Endodermal cell (in vitro differentiated cells): Measurements from ENCODE around the gene ASRGL1. TPM values are rescaled to one million over a fixed set of nuclear protein-coding genes. Genes with fewer than 3 reads are reported as not detected.

Experiments used
- DNase-seq: peaks from one replicate; pipeline ENCODE4 v3.0.0-alpha.2; 2017
- H3K27ac ChIP-seq: 2 replicates; pipeline ENCODE4 v1.5.1; 2013; ENCODE audit warnings: mild to moderate bottlenecking, low read depth, low read length, moderate library complexity
- H3K27me3 ChIP-seq: 2 replicates; pipeline ENCODE4 v1.6.1; 2013; ENCODE audit warnings: mild to moderate bottlenecking, low read length, moderate library complexity; ENCODE audit not compliant: insufficient read depth, control insufficient read depth, poor library complexity, severe bottlenecking
- H3K36me3 ChIP-seq: 2 replicates; pipeline ENCODE4 v1.7.0; 2013; ENCODE audit warnings: mild to moderate bottlenecking, low read length, moderate library complexity; ENCODE audit not compliant: control insufficient read depth, insufficient read depth
- H3K4me1 ChIP-seq: one replicate; pipeline ENCODE4 v1.7.0; 2013; ENCODE audit warnings: low read length; ENCODE audit not compliant: control insufficient read depth, insufficient read depth
- H3K4me3 ChIP-seq: 2 replicates; pipeline ENCODE4 v1.5.1; 2013; ENCODE audit warnings: mild to moderate bottlenecking, low read length, moderate library complexity
- H3K9ac ChIP-seq: 2 replicates; pipeline ENCODE4 v1.6.1; 2013; ENCODE audit warnings: mild to moderate bottlenecking, low read length, moderate library complexity; ENCODE audit not compliant: poor library complexity, severe bottlenecking; ENCODE audit errors: extremely low read depth
- H3K9me3 ChIP-seq: 2 replicates; pipeline ENCODE4 v1.6.1; 2013; ENCODE audit warnings: mild to moderate bottlenecking, low read length, moderate library complexity; ENCODE audit not compliant: control insufficient read depth
- H3K27ac Mint-ChIP-seq: 2 replicates; pipeline ENCODE4 v1.8.0; 2020; ENCODE audit warnings: mixed read lengths
- H3K27me3 Mint-ChIP-seq: 2 replicates; pipeline ENCODE4 v1.8.0; 2021; ENCODE audit warnings: mild to moderate bottlenecking, mixed read lengths; ENCODE audit not compliant: insufficient read depth
- H3K36me3 Mint-ChIP-seq: 2 replicates; pipeline ENCODE4 v1.8.0; 2020; ENCODE audit warnings: low read depth, mixed read lengths
- H3K4me1 Mint-ChIP-seq: 2 replicates; pipeline ENCODE4 v1.8.0; 2020; ENCODE audit warnings: mixed read lengths
- H3K4me3 Mint-ChIP-seq: 2 replicates; pipeline ENCODE4 v1.8.0; 2020; ENCODE audit warnings: mild to moderate bottlenecking, moderate library complexity, mixed read lengths
- H3K9me3 Mint-ChIP-seq: 2 replicates; pipeline ENCODE4 v1.8.0; 2020; ENCODE audit warnings: mild to moderate bottlenecking, mixed read lengths
- CTCF ChIP-seq: fragments of 200-600 bp; sonication (generic); conservative IDR thresholded peaks from 2 replicates; pipeline ENCODE4 v1.5.0; 2021; ENCODE audit warnings: antibody characterized with exemption, mild to moderate bottlenecking
- WGBS, 2 experiments: methylation state at CpG; one replicate each; pipeline versions ENCODE4 v1.1.5 to v1.1.7; 2013; ENCODE audit warnings: missing lambda C conversion rate in 2 of 2, mixed read lengths in 1 of 2; ENCODE audit not compliant: insufficient coverage in 1 of 2, insufficient read length in 1 of 2; 5-methylcytosine and 5-hydroxymethylcytosine counted together
- total RNA-seq, 2 donors: library from RNA; stranded (reverse); fragmentation: NEBNext Ultra II Directional in 1 of 2; extraction: Animal tissue kit (Norgen Biotek cat#: 25700) in 1 of 2; gene quantifications; 2 replicates in 1 of 2; 3 replicates in 1 of 2; pipeline ENCODE4 v1.2.1, GENCODE V29; 2021

ASRGL1 gene
- total RNA-seq, 2 donors from 2014 or later = 39.8 to 61.8 TPM

- no peak for DNase-seq
- H3K36me3 ChIP-seq = no peaks in the 10 kb centered on the region
- H3K4me1 Mint-ChIP-seq = peaks cover 16% of the 10 kb centered on the region
- H3K9me3 ChIP-seq = no peaks in the 10 kb centered on the region
- H3K27me3 ChIP-seq = no peaks in the 10 kb centered on the region
- no peaks in the 10 kb centered on the region for H3K36me3 Mint-ChIP-seq
- H3K4me3 ChIP-seq = no peak overlapping the region
- no peak overlapping the region for H3K27ac ChIP-seq
- H3K9ac ChIP-seq = no peak overlapping the region
- H3K4me1 ChIP-seq = no peaks in the 10 kb centered on the region
- no peak for TF ChIP-seq CTCF
- no peak overlapping the region for H3K4me3 Mint-ChIP-seq
- WGBS, 2 experiments = 89 to 100% methylated on average over 1 of the region's 1 CpG
- no peak overlapping the region for H3K27ac Mint-ChIP-seq
- H3K9me3 Mint-ChIP-seq = no peaks in the 10 kb centered on the region
- H3K27me3 Mint-ChIP-seq = peaks cover 2% of the 10 kb centered on the region
These were observed 100.4 kb downstream of the ASRGL1 start for GRCh38 chr11:62437616-62438015.

GRCh38 chr11:62438641-62439040, 101.4 kb downstream of the ASRGL1 start:
- no peak for TF ChIP-seq CTCF
- no peak for DNase-seq
- Histone ChIP-seq H3K9me3 (no peaks in the 10 kb centered on the region), H3K27me3 (no peaks in the 10 kb centered on the region), H3K4me1 (no peaks in the 10 kb centered on the region), H3K9ac (no peak overlapping the region), H3K4me3 (no peak overlapping the region), H3K36me3 (no peaks in the 10 kb centered on the region), H3K27ac (no peak overlapping the region)
- no peak overlapping the region for H3K27ac Mint-ChIP-seq
- no peaks in the 10 kb centered on the region for H3K36me3 Mint-ChIP-seq
- H3K9me3 Mint-ChIP-seq = no peaks in the 10 kb centered on the region
- peaks cover 2% of the 10 kb centered on the region for H3K27me3 Mint-ChIP-seq
- 89 to 95% methylated on average over 2 to 4 of the region's 4 CpGs for WGBS, 2 experiments
- H3K4me3 Mint-ChIP-seq = no peak overlapping the region
- peaks cover 11% of the 10 kb centered on the region for H3K4me1 Mint-ChIP-seq

GRCh38 chr11:62439785-62440602, 102.7 kb downstream of the ASRGL1 start:
- H3K27ac ChIP-seq = no peak overlapping the region
- H3K27ac Mint-ChIP-seq = no peak overlapping the region

More at GRCh38 chr11:62439785-62440602, 102.7 kb downstream of the ASRGL1 start:
- Mint-ChIP-seq H3K36me3 (no peaks in the 10 kb centered on the region), H3K4me3 (no peak overlapping the region), H3K27me3 (no peaks in the 10 kb centered on the region), H3K9me3 (no peaks in the 10 kb centered on the region), H3K4me1 (peaks cover 11% of the 10 kb centered on the region)
- no peaks in the 10 kb centered on the region for H3K4me1 ChIP-seq
- no peak overlapping the region for H3K9ac ChIP-seq
- no peaks in the 10 kb centered on the region for H3K9me3 ChIP-seq
- no peaks in the 10 kb centered on the region for H3K36me3 ChIP-seq
- WGBS, 2 experiments = 84 to 86% methylated on average over 12 to 23 of the region's 23 CpGs
- no peaks in the 10 kb centered on the region for H3K27me3 ChIP-seq
- DNase-seq = peak; percentile 42
- H3K4me3 ChIP-seq = no peak overlapping the region
- no peak for TF ChIP-seq CTCF

Other genes with a start within 250 kb of the ASRGL1 start
- gene INCENP, start 213.4 kb upstream of the ASRGL1 start, total RNA-seq = 100 to 1,000 TPM in 1 of 2 donors, 10 to 100 TPM in 1; 58.1 to 115 TPM
- not detected for gene SCGB1D1, start 147.2 kb upstream of the ASRGL1 start, total RNA-seq
- not detected for gene SCGB2A1, start 128.8 kb upstream of the ASRGL1 start, total RNA-seq
- gene SCGB1D2, start 95.2 kb upstream of the ASRGL1 start, total RNA-seq = not detected
- gene SCGB2A2, start 67.3 kb upstream of the ASRGL1 start, total RNA-seq = not detected
- not detected for gene SCGB1D4, start 38.4 kb upstream of the ASRGL1 start, total RNA-seq
- not detected for gene SCGB1A1, start 81.6 kb downstream of the ASRGL1 start, total RNA-seq
- gene AHNAK, start 209.4 kb downstream of the ASRGL1 start, total RNA-seq = 100 to 1,000 TPM; 109 to 165 TPM
- 1,000 to 10,000 TPM; 1,705 to 1,818 TPM for gene EEF1G, start 236.4 kb downstream of the ASRGL1 start, total RNA-seq